OCI-LY1 (cell line): Measurements from ENCODE around the gene C16orf90.

Experiments
- CTCF ChIP-seq: fragments of 200-600 bp; sonication (generic), shearing (Covaris generic); IDR thresholded peaks from 2 replicates; pipeline ENCODE4 v1.5.1; 2017; ENCODE audit warnings: mild to moderate bottlenecking, antibody characterized with exemption, low read length, moderate library complexity, mixed read lengths
- EZH2 ChIP-seq: fragments of 200-600 bp; sonication (generic), shearing (Covaris generic); IDR thresholded peaks from 2 replicates; pipeline ENCODE4 v1.8.0; 2017; ENCODE audit warnings: borderline replicate concordance, mixed run types, mild to moderate bottlenecking, antibody characterized with exemption, low read length, moderate library complexity, mixed read lengths

GRCh38 chr16:3513892-3514583 is 18.7 kb upstream of the C16orf90 start:
- TF ChIP-seq CTCF (no peak), EZH2 (no peak)
